Measurements from ENCODE around the gene MTPN.

MTPN gene

GRCh38 chr7:135991906-135992305 is 14.7 kb upstream of the MTPN start:
- DNase-seq (ENCODE audit: extremely low spot score): no peak
- POLR2A ChIA-PET: no interaction called here
- CTCF ChIA-PET: interaction anchor here (1.4 kb wide), 1 partner anchor 9 kb away, joined by 3 read pairs; no protein-coding TSS in a partner anchor
- no peak for TF ChIP-seq CTCF (IDR thresholded peaks at IDR 0.05; ENCODE audit: control extremely low read depth, extremely low read depth, low read depth, missing control alignments)

GRCh38 chr7:135991322-135991721 is 14.2 kb upstream of the MTPN start:
- CTCF ChIA-PET: interaction anchor here (1.4 kb wide), 1 partner anchor 9 kb away, joined by 3 read pairs; no protein-coding TSS in a partner anchor
- DNase-seq (ENCODE audit: extremely low spot score): no peak
- POLR2A ChIA-PET: no interaction called here
- TF ChIP-seq CTCF (IDR thresholded peaks at IDR 0.05; ENCODE audit: control extremely low read depth, extremely low read depth, low read depth, missing control alignments): no peak

GRCh38 chr7:135990258-135990657 is 13.1 kb upstream of the MTPN start:
- ChIA-PET CTCF (interaction anchor here (1.1 kb wide), 1 partner anchor 10 kb away, joined by 6 read pairs; no protein-coding TSS in a partner anchor), POLR2A (no interaction called here)
- TF ChIP-seq CTCF (IDR thresholded peaks at IDR 0.05; ENCODE audit: control extremely low read depth, extremely low read depth, low read depth, missing control alignments): no peak
- DNase-seq (ENCODE audit: extremely low spot score): no peak

GRCh38 chr7:135981958-135982646 is 4.9 kb upstream of the MTPN start:
- CTCF ChIA-PET: interaction anchor here (1.1 kb wide), 2 partner anchors 12 to 310 kb away, joined by 3 to 4 read pairs; no protein-coding TSS in a partner anchor

GRCh38 chr7:135980665-135981180 is 3.6 kb upstream of the MTPN start:
- ChIA-PET POLR2A (no interaction called here), CTCF (interaction anchor here (0.8 to 1.1 kb wide), 2 partner anchors 27 to 308 kb away, joined by 3 read pairs; no protein-coding TSS in a partner anchor)
- peak; percentile 18 for DNase-seq (ENCODE audit: extremely low spot score)
- no peak for TF ChIP-seq CTCF (IDR thresholded peaks at IDR 0.05; ENCODE audit: control extremely low read depth, extremely low read depth, low read depth, missing control alignments)

More at GRCh38 chr7:135981958-135982646, 4.9 kb upstream of the MTPN start:
- POLR2A ChIA-PET: no interaction called here
- DNase-seq (ENCODE audit: extremely low spot score): no peak
- no peak for TF ChIP-seq CTCF (IDR thresholded peaks at IDR 0.05; ENCODE audit: control extremely low read depth, extremely low read depth, low read depth, missing control alignments)

- no peak for DNase-seq (ENCODE audit: extremely low spot score)
- no peak for TF ChIP-seq CTCF (IDR thresholded peaks at IDR 0.05; ENCODE audit: control extremely low read depth, extremely low read depth, low read depth, missing control alignments)
- POLR2A ChIA-PET: no interaction called here
- CTCF ChIA-PET: no interaction called here
These were observed 2.9 kb upstream of the MTPN start for GRCh38 chr7:135980012-135980551.
